GM12892 (cell line): ENCODE data around the gene ASTN1.

Source experiments
- POLR2A ChIP-seq: IDR thresholded peaks from 2 replicates; pipeline ENCODE4 v1.6.1; 2011; ENCODE audit warnings: low read depth, low read length, control low read depth
- POLR2AphosphoS5 ChIP-seq: IDR thresholded peaks from 2 replicates; pipeline ENCODE4 v1.6.1; 2011; ENCODE audit warnings: low read depth, low read length, control low read depth
- TAF1 ChIP-seq: IDR thresholded peaks from 2 replicates; pipeline ENCODE4 v1.6.1; 2011; ENCODE audit warnings: low read depth, mild to moderate bottlenecking, control low read depth, low read length, borderline replicate concordance

GRCh38 chr1:176957603-176958002 lies 206.9 kb downstream of the ASTN1 start:
- TF ChIP-seq POLR2AphosphoS5 (no peak), POLR2A (no peak), TAF1 (no peak)
